Activated T-helper 1 cell treated with Interleukin-2 at 50 U/mL for 16 hours (primary cell): ENCODE measurements around the gene MAN2A2.
"Not testable (repeated sequence)": the region's sequence is repeated elsewhere in the genome, so short reads cannot be mapped to it uniquely, and the experiment has no call there.

Source experiments
- DNase-seq: peaks from one replicate; pipeline ENCODE4 v3.0.0-alpha.2; 2020; ENCODE audit warnings: low read depth

The MAN2A2 gene

GRCh38 chr15:90905306-90906180 lies 2.4 kb downstream of the MAN2A2 start:
- DNase-seq = no peak

GRCh38 chr15:90906181-90906849 lies 3.2 kb downstream of the MAN2A2 start:
- no peak for DNase-seq

GRCh38 chr15:90907051-90907660 lies 4.1 kb downstream of the MAN2A2 start:
- DNase-seq = no peak

GRCh38 chr15:90907838-90908507 lies 4.9 kb downstream of the MAN2A2 start:
- no peak for DNase-seq

GRCh38 chr15:90909449-90909848 lies 6.3 kb downstream of the MAN2A2 start:
- DNase-seq = not testable (repeated sequence)

- DNase-seq = no peak
These were observed 6.9 kb downstream of the MAN2A2 start for GRCh38 chr15:90909976-90910375.

- no peak for DNase-seq
These were observed 7.6 kb downstream of the MAN2A2 start for GRCh38 chr15:90910441-90911301.

GRCh38 chr15:90911302-90911623 lies 8.2 kb downstream of the MAN2A2 start:
- no peak for DNase-seq

GRCh38 chr15:90911906-90912769 lies 9.0 kb downstream of the MAN2A2 start:
- DNase-seq = no peak

GRCh38 chr15:90912770-90913075 lies 9.6 kb downstream of the MAN2A2 start:
- DNase-seq = no peak

GRCh38 chr15:90913398-90913944 lies 10.4 kb downstream of the MAN2A2 start:
- no peak for DNase-seq

GRCh38 chr15:90914305-90915080 lies 11.4 kb downstream of the MAN2A2 start:
- DNase-seq = no peak

GRCh38 chr15:90915216-90915807 lies 12.2 kb downstream of the MAN2A2 start:
- DNase-seq = no peak

GRCh38 chr15:90915808-90916440 lies 12.8 kb downstream of the MAN2A2 start:
- no peak for DNase-seq

GRCh38 chr15:90916461-90916860 lies 13.4 kb downstream of the MAN2A2 start:
- no peak for DNase-seq

GRCh38 chr15:90917569-90917968 lies 14.5 kb downstream of the MAN2A2 start:
- no peak for DNase-seq

GRCh38 chr15:90918034-90918788 lies 15.1 kb downstream of the MAN2A2 start:
- DNase-seq = no peak

- no peak for DNase-seq
These were observed 15.7 kb downstream of the MAN2A2 start for GRCh38 chr15:90918835-90919234.
